ENCODE measurements around the gene RBFOX2. TPM values are rescaled to one million over a fixed set of nuclear protein-coding genes. Genes with fewer than 3 reads are reported as not detected.

The RBFOX2 gene
- total and polyA plus RNA-seq, 2 of the 8 experiments (the other 6 are each of a cell fraction or from before 2014, with no cell fraction given), result 121 to 122 TPM

GRCh38 chr22:35846804-35847203 lies 181.8 kb downstream of the RBFOX2 start:
- Histone ChIP-seq H4K5ac (ENCODE audit: insufficient read length, low read depth, low read length) (no peak overlapping the region), H3K9me3 (ENCODE audit: insufficient read depth in 2 of 2, low read depth in 1 of 2, low read length in 1 of 2) (no peaks in the 10 kb centered on the region), H3K23ac (ENCODE audit: insufficient read length) (no peak overlapping the region), H3K4me3 (ENCODE audit: extremely low read depth in 1 of 4, insufficient read depth in 2 of 4, low read depth in 3 of 4, low read length in 4 of 4) (no peak overlapping the region), H4K91ac (replicated peaks; ENCODE audit: insufficient read length, low read length) (no peak overlapping the region), H2BK20ac (ENCODE audit: low read length) (no peak overlapping the region), H3K18ac (ENCODE audit: extremely low read depth, low read length) (no peak overlapping the region), H3K79me1 (ENCODE audit: low read depth, low read length) (0 out of 2 replicates have a peak, but pooled peaks cover 4% of the 10 kb centered on the region), H3K27me3 (replicated peaks in 1 of 4; ENCODE audit: control insufficient read depth in 3 of 4, extremely low read depth in 1 of 4, insufficient read depth in 3 of 4, low read length in 3 of 4) (no peaks in the 10 kb centered on the region), H3K14ac (ENCODE audit: insufficient read length) (no peak overlapping the region), H2BK15ac (ENCODE audit: low read length) (no peak overlapping the region), H3K23me2 (ENCODE audit: low read depth, low read length) (no peaks in the 10 kb centered on the region; the same call in 1 of the 2 replicates), H2AFZ (ENCODE audit: low read length) (no peak overlapping the region), H3K4ac (replicated peaks; ENCODE audit: insufficient read length, low read depth, low read length) (no peak overlapping the region), H3K4me1 (replicated peaks in 1 of 4; ENCODE audit: control insufficient read depth in 3 of 4, insufficient read depth in 4 of 4, low read length in 3 of 4) (peaks cover 0 to 4% (median 1%) of the 10 kb centered on the region in 4 experiments; a peak in 3 of 7 replicates), H2BK12ac (ENCODE audit: low read depth, low read length) (no peak overlapping the region), H3K79me2 (ENCODE audit: control insufficient read depth in 1 of 2, insufficient read depth in 2 of 2, low read length in 2 of 2) (peaks cover 0 to 19% of the 10 kb centered on the region in 2 experiments; a peak in 2 of 4 replicates), H3K27ac (ENCODE audit: low read depth, low read length) (no peak overlapping the region), H3K56ac (replicated peaks; ENCODE audit: insufficient read length, low read depth, low read length) (no peak overlapping the region), H2BK120ac (replicated peaks; ENCODE audit: low read depth, low read length) (no peak overlapping the region), H3K4me2 (ENCODE audit: insufficient read depth in 1 of 2, low read depth in 2 of 2, low read length in 2 of 2) (no peak overlapping the region), H4K20me1 (replicated peaks in 1 of 2; ENCODE audit: control insufficient read depth in 1 of 2, insufficient read depth in 2 of 2, low read length in 2 of 2) (peaks cover 2% of the 10 kb centered on the region in 2 experiments), H2AK5ac (ENCODE audit: low read depth, low read length) (no peak overlapping the region), H3K9ac (replicated peaks in 1 of 4; ENCODE audit: extremely low read depth in 1 of 4, low read depth in 3 of 4, low read length in 3 of 4) (no peak overlapping the region), H2BK5ac (ENCODE audit: low read depth, low read length) (no peak overlapping the region), H3K36me3 (ENCODE audit: control insufficient read depth in 2 of 4, insufficient read depth in 4 of 4, low read length in 3 of 4) (no peaks in the 10 kb centered on the region), H4K8ac (ENCODE audit: extremely low read depth, insufficient read depth, low read length) (no peak overlapping the region)
- POLR2A ChIA-PET (ENCODE audit: partially characterized antibody), result no interaction called here
- CTCF ChIA-PET (ENCODE audit: partially characterized antibody), result interaction anchor here (1.6 kb wide), 1 partner anchor 90 kb away, joined by 4 read pairs; no protein-coding TSS in a partner anchor
- DNase-seq (ENCODE audit: low read depth in 1 of 2, low spot score in 2 of 2) (no peak), FAIRE-seq (no peak)
- WGBS, 2 experiments (ENCODE audit: extremely low coverage in 1 of 2, insufficient coverage in 1 of 2, insufficient read length in 1 of 2, insufficient replicate concordance in 2 of 2, low coverage in 1 of 2, low lambda C conversion rate in 2 of 2, missing lambda C conversion rate in 1 of 2), result 89% methylated on average over 1 of the region's 1 CpG; no CpG with 5 or more reads in 1 of the 2 experiments
- TF ChIP-seq POLR2AphosphoS5 (IDR thresholded peaks at IDR 0.05; ENCODE audit: low read depth, low read length), result no peak
- TF ChIP-seq E2F6 (IDR thresholded peaks at IDR 0.05), result no peak
- TF ChIP-seq JUN (IDR thresholded peaks at IDR 0.05; ENCODE audit: low read depth, low read length), result no peak
- TF ChIP-seq BCL11A (IDR thresholded peaks at IDR 0.05; ENCODE audit: low read depth in 2 of 2, low read length in 2 of 2), result no peak
- no peak for TF ChIP-seq ZNF274 (IDR thresholded peaks at IDR 0.05; ENCODE audit: borderline replicate concordance, extremely low read depth, low read length)
- no peak for TF ChIP-seq SAP30 (IDR thresholded peaks at IDR 0.05; ENCODE audit: insufficient read depth, insufficient replicate concordance, low read length)
- no peak for TF ChIP-seq ATF2 (IDR thresholded peaks at IDR 0.05; ENCODE audit: low read length)
- TF ChIP-seq KDM1A (IDR thresholded peaks at IDR 0.05; ENCODE audit: borderline replicate concordance, low read length), result no peak
- TF ChIP-seq SP2 (IDR thresholded peaks at IDR 0.05; ENCODE audit: low read length), result no peak
- no peak for TF ChIP-seq CBX8 (IDR thresholded peaks at IDR 0.05; ENCODE audit: borderline replicate concordance, low read depth, low read length)
- TF ChIP-seq EGR1 (IDR thresholded peaks at IDR 0.05; ENCODE audit: borderline replicate concordance, low read depth, low read length), result no peak
- no peak for TF ChIP-seq TAF1 (IDR thresholded peaks at IDR 0.05; ENCODE audit: low read depth, low read length)

Data from H1 (cell line).